ENCODE data around the gene ATP9B. TPM values are rescaled to one million over a fixed set of nuclear protein-coding genes. Genes with fewer than 3 reads are reported as not detected.

The ATP9B gene
- total RNA-seq, 1 experiment from 2014 or later = 20.9 TPM

DNA sequence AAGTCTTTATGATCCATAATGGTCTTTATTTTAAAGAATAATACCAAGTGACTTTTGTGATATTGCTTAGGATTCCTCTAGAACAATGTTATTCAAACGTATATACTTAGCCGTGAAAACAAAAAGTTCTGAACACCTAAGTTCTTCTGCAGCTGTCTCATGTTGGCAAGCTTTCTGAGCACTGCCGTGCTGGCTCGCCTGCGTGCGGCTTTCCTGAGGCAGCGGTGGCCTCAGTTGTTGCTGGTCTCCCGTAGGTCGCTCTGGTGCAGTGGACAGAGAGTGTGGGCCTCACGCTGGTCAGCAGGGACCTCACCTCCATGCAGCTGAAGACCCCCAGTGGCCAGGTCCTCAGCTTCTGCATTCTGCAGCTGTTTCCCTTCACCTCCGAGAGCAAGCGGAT lies 259.7 kb downstream of the ATP9B start:
- Histone ChIP-seq H3K79me1 (ENCODE audit: insufficient read depth, low read depth, low read length, poor library complexity, severe bottlenecking) (no peaks in the 10 kb centered on the region), H3K23ac (ENCODE audit: insufficient read length, low read depth, low read length) (no peak overlapping the region), H3K27me3 (ENCODE audit: insufficient read depth, low read length) (no peaks in the 10 kb centered on the region), H4K20me1 (ENCODE audit: control insufficient read depth, insufficient read depth, insufficient read length) (no peaks in the 10 kb centered on the region), H3K4ac (ENCODE audit: low read depth, low read length) (no peak overlapping the region), H3K4me1 (ENCODE audit: insufficient read depth, low read length) (peaks cover 3% of the 10 kb centered on the region; the same call in 1 of the 2 replicates), H3K9ac (ENCODE audit: extremely low read depth, insufficient read length, low read length) (no peak overlapping the region), H3T11ph (ENCODE audit: low read length) (no peak overlapping the region), H2AK5ac (ENCODE audit: insufficient read length, low read length) (no peak overlapping the region), H4K8ac (replicated peaks; ENCODE audit: insufficient read length, low read depth, low read length) (no peak overlapping the region), H3K27ac (ENCODE audit: insufficient read length, low read depth, low read length) (no peak overlapping the region), H3K18ac (ENCODE audit: insufficient read length, low read depth, low read length) (no peak overlapping the region), H3K79me2 (ENCODE audit: insufficient read depth, low read length) (no peaks in the 10 kb centered on the region), H3K4me2 (ENCODE audit: insufficient read depth, insufficient read length, low read length) (no peak overlapping the region), H2BK12ac (ENCODE audit: insufficient read length, low read depth, low read length) (no peak overlapping the region), H2AFZ (ENCODE audit: low read length) (no peak overlapping the region), H2BK120ac (ENCODE audit: low read depth, low read length, poor library complexity, severe bottlenecking) (no peak overlapping the region), H3K23me2 (ENCODE audit: insufficient read length, low read depth, low read length, poor library complexity, severe bottlenecking) (no peaks in the 10 kb centered on the region), H3K56ac (ENCODE audit: insufficient read length, low read depth, low read length) (no peak overlapping the region), H3K14ac (ENCODE audit: insufficient read depth, low read length) (no peak overlapping the region), H3K9me3 (ENCODE audit: control insufficient read depth, low read depth, low read length) (no peaks in the 10 kb centered on the region), H2BK15ac (ENCODE audit: low read depth, low read length) (no peak overlapping the region), H4K5ac (ENCODE audit: insufficient read length, low read depth, low read length) (no peak overlapping the region), H2BK5ac (ENCODE audit: insufficient read length, low read length) (no peak overlapping the region), H2BK20ac (ENCODE audit: low read depth, low read length, poor library complexity, severe bottlenecking) (no peak overlapping the region), H4K91ac (ENCODE audit: insufficient read length, low read depth, low read length) (no peak overlapping the region)
- Mint-ChIP-seq H3K4me1 (peaks cover 6 to 8% of the 10 kb centered on the region in 2 experiments), H3K36me3 (ENCODE audit: insufficient read depth in 1 of 3, low read depth in 3 of 3) (peaks cover 12 to 32% (median 17%) of the 10 kb centered on the region in 3 experiments), H3K27ac (no peak overlapping the region), H3K27me3 (ENCODE audit: low read depth) (no peaks in the 10 kb centered on the region), H3K4me3 (no peak overlapping the region), H3K9me3 (peaks cover 2 to 9% of the 10 kb centered on the region in 2 experiments; a peak in 4 of 5 replicates)
- WGBS (ENCODE audit: extremely low coverage, insufficient read length, low lambda C conversion rate) = no CpG with 5 or more reads among the region's 12 CpGs
- no peak for DNase-seq
- TF ChIP-seq, protein P1, sequence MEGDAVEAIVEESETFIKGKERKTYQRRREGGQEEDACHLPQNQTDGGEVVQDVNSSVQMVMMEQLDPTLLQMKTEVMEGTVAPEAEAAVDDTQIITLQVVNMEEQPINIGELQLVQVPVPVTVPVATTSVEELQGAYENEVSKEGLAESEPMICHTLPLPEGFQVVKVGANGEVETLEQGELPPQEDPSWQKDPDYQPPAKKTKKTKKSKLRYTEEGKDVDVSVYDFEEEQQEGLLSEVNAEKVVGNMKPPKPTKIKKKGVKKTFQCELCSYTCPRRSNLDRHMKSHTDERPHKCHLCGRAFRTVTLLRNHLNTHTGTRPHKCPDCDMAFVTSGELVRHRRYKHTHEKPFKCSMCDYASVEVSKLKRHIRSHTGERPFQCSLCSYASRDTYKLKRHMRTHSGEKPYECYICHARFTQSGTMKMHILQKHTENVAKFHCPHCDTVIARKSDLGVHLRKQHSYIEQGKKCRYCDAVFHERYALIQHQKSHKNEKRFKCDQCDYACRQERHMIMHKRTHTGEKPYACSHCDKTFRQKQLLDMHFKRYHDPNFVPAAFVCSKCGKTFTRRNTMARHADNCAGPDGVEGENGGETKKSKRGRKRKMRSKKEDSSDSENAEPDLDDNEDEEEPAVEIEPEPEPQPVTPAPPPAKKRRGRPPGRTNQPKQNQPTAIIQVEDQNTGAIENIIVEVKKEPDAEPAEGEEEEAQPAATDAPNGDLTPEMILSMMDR (conservative IDR thresholded peaks at IDR 0.05) = no peak
